GM12878 (cell line): Measurements from ENCODE around the gene RARA. TPM values are rescaled to one million over a fixed set of nuclear protein-coding genes. Genes with fewer than 3 reads are reported as not detected.

ENCODE experiments used
- ATAC-seq: fragments of 200-7000 bp; cut with Tn5 transposase; 3 replicates; pipeline ENCODE4 v1.9.1; 2020; ENCODE audit warnings: mild to moderate bottlenecking, moderate library complexity
- BruUV-seq: library from RNA; stranded (reverse); fragments of 400-500 nt; replicated peaks from 2 replicates; lab custom pipeline; 2021; lab: Mats Ljungman, UMichigan
- CTCF ChIA-PET: fragments of 300-600 bp; sonication (Branson Sonifier 250); formaldehyde crosslinking; extraction: SDS; loops from one replicate; lab custom pipeline; 2021; ENCODE audit warnings: inconsistent platforms; lab: Yijun Ruan, JAX
- POLR2A ChIA-PET: fragments of 350-600 bp; formaldehyde crosslinking; extraction: SDS; loops from one replicate; lab custom pipeline; 2021; ENCODE audit warnings: inconsistent platforms; lab: Charles Lee
- RAD21 ChIA-PET: fragments of 300-600 bp; sonication (Branson Sonifier 250); formaldehyde crosslinking; loops from one replicate; lab custom pipeline; 2023; ENCODE audit warnings: antibody characterized with exemption; ENCODE audit not compliant: unreplicated experiment; lab: Charles Lee
- SMC1A ChIA-PET: fragments of 300-600 bp; sonication (Branson Sonifier 250); formaldehyde crosslinking; loops from one replicate; lab custom pipeline; 2023; ENCODE audit not compliant: unreplicated experiment, uncharacterized antibody; lab: Charles Lee
- DNase-seq: peaks from one replicate; pipeline ENCODE4 v3.0.0-alpha.2; 2011; ENCODE audit warnings: low read depth, low spot score
- FAIRE-seq: peaks from 3 replicates; lab custom pipeline; 2011; peaks lifted over from hg19 to GRCh38; lab: Jason Lieb, UNC
- H2AFZ ChIP-seq: 2 replicates; pipeline ENCODE4 v1.6.0; 2011; ENCODE audit warnings: low read depth, low read length, control low read depth; ENCODE audit not compliant: control insufficient read depth
- H3K27ac ChIP-seq: 2 replicates; pipeline ENCODE4 v1.5.1; 2011; ENCODE audit warnings: control low read depth; ENCODE audit not compliant: control insufficient read depth, insufficient read depth
- H3K27me3 ChIP-seq, 2 experiments: replicated peaks in 1 of 2; 2 replicates each; pipeline versions ENCODE4 v1.6.0 to v1.6.1; 2011; ENCODE audit warnings: low read length in 1 of 2; ENCODE audit not compliant: control insufficient read depth in 2 of 2, insufficient read depth in 2 of 2
- H3K36me3 ChIP-seq, 2 experiments: 2 replicates each; pipeline ENCODE4 v1.5.1; 2011; ENCODE audit warnings: low read length in 1 of 2; ENCODE audit not compliant: control insufficient read depth in 2 of 2, insufficient read depth in 2 of 2
- H3K4me1 ChIP-seq: 2 replicates; pipeline ENCODE4 v1.6.1; 2011; ENCODE audit warnings: mild to moderate bottlenecking, low read length, moderate library complexity, mixed read lengths; ENCODE audit not compliant: control insufficient read depth, insufficient read depth
- H3K4me2 ChIP-seq: 2 replicates; pipeline ENCODE4 v1.6.0; 2011; ENCODE audit warnings: control low read depth; ENCODE audit not compliant: control insufficient read depth, insufficient read depth
- H3K4me3 ChIP-seq: fragments of 200-600 bp; sonication (generic); 2 replicates; pipeline ENCODE4 v1.5.1; 2016
- H3K79me2 ChIP-seq: 2 replicates; pipeline ENCODE4 v1.6.0; 2011; ENCODE audit warnings: low read length; ENCODE audit not compliant: control insufficient read depth, insufficient read depth
- H3K9ac ChIP-seq: 2 replicates; pipeline ENCODE4 v1.8.0; 2011; ENCODE audit warnings: low read length, control low read depth, mixed read lengths; ENCODE audit not compliant: control insufficient read depth, insufficient read depth
- H3K9me3 ChIP-seq: replicated peaks from 3 replicates; pipeline ENCODE4 v1.5.1; 2011; ENCODE audit warnings: mild to moderate bottlenecking, low read length; ENCODE audit not compliant: control insufficient read depth, insufficient read depth
- H4K20me1 ChIP-seq: 2 replicates; pipeline ENCODE4 v1.6.0; 2011; ENCODE audit not compliant: control insufficient read depth, insufficient read depth
- CHD4 ChIP-seq: fragments of 200-600 bp; sonication (generic); IDR thresholded peaks from 2 replicates; pipeline ENCODE4 v1.6.1; 2016; ENCODE audit warnings: mild to moderate bottlenecking
- CREM ChIP-seq: IDR thresholded peaks from 2 replicates; pipeline ENCODE4 v1.6.1; 2014; ENCODE audit warnings: antibody characterized with exemption, low read depth
- EP300 ChIP-seq, 2 experiments: fragments of 150-350 bp in 1 of 2; IDR thresholded peaks; 2 replicates each; pipeline ENCODE4 v1.6.1; 2011 to 2012; ENCODE audit warnings: low read depth in 2 of 2, low read length in 2 of 2, borderline replicate concordance in 1 of 2, improper control_type of control experiment in 1 of 2, inconsistent platforms in 1 of 2; ENCODE audit not compliant: control insufficient read depth in 1 of 2
- TBL1XR1 ChIP-seq: IDR thresholded peaks from 2 replicates; pipeline ENCODE4 v1.6.1; 2012; ENCODE audit warnings: low read depth, low read length, improper control_type of control experiment
- TCF7 ChIP-seq: IDR thresholded peaks from 2 replicates; pipeline ENCODE4 v1.6.1; 2014; ENCODE audit warnings: antibody characterized with exemption, borderline replicate concordance
- WRNIP1 ChIP-seq: IDR thresholded peaks from 2 replicates; pipeline ENCODE4 v1.6.1; 2011; ENCODE audit warnings: low read depth, low read length, improper control_type of control experiment, borderline replicate concordance
- YBX1 ChIP-seq: fragments of 450-650 bp; IDR thresholded peaks from 2 replicates; pipeline ENCODE4 v1.6.1; 2016; ENCODE audit warnings: antibody characterized with exemption
- WGBS: methylation state at CpG from one replicate; pipeline ENCODE4 v1.1.6; 2016; ENCODE audit warnings: low lambda C conversion rate; ENCODE audit not compliant: insufficient replicate concordance, insufficient coverage; ENCODE audit errors: missing lambda C conversion rate; 5-methylcytosine and 5-hydroxymethylcytosine counted together
- in situ Hi-C: fragments of 300-500 bp; cut with MboI; formaldehyde crosslinking; loops from 9 replicates; pipeline ENCODE4 v1.14.3; 2018; ENCODE audit warnings: mixed read lengths
- intact Hi-C: fragments of 100-400 bp; cut with micrococcal nuclease; formaldehyde crosslinking; loops from one replicate; pipeline ENCODE4 v1.14.2; 2022; ENCODE audit not compliant: unreplicated experiment
- polyA plus RNA-seq, 11 experiments: library from polyadenylated mRNA; depleted of rRNA in 4 of 11; unstranded in 6 of 11; stranded (reverse) in 5 of 11; fragments of >200 nt; fragmentation: Nextera tagmentation in 4 of 11; fragmentation: Illumina TruSeq in 1 of 11; extraction: Ambion mirVana in 4 of 11; extraction: Trizol in 1 of 11; gene quantifications; 1 replicate in 1 of 11; 2 replicates in 10 of 11; pipeline versions ENCODE4 v1.2.1 to v1.2.3, GENCODE V29; 2011 to 2016; ENCODE audit warnings: inconsistent platforms in 2 of 11, missing spikeins in 2 of 11, low read depth in 1 of 11
- total RNA-seq, 4 experiments: library from RNA; depleted of rRNA in 3 of 4; stranded (reverse); fragments of >200 nt in 3 of 4; fragmentation: Illumina TruSeq in 1 of 4; extraction: Trizol in 1 of 4; gene quantifications; 2 replicates each; pipeline versions ENCODE4 v1.2.1 to v1.2.3, GENCODE V29; 2013 to 2021
- TF ChIP-seq, protein P1 (sequence below): IDR thresholded peaks from 2 replicates; pipeline ENCODE4 v1.6.1; 2012; ENCODE audit warnings: low read length, inconsistent platforms
- TF ChIP-seq, protein P2 (sequence below): IDR thresholded peaks from 2 replicates; pipeline ENCODE4 v1.6.1; 2012; ENCODE audit warnings: improper control_type of control experiment, low read depth, low read length; ENCODE audit not compliant: insufficient replicate concordance
- TF ChIP-seq, protein P3 (sequence below): fragments of 450-650 bp; IDR thresholded peaks from 2 replicates; pipeline ENCODE4 v1.6.1; 2018; ENCODE audit warnings: mild to moderate bottlenecking, low read depth, moderate library complexity; ENCODE audit not compliant: partially characterized antibody

RARA gene
- total and polyA plus RNA-seq, 10 of the 15 experiments (the other 5 are each of a cell fraction or from before 2014, with no cell fraction given) = 0.13 to 33.6 (median 13.6) TPM

DNA sequence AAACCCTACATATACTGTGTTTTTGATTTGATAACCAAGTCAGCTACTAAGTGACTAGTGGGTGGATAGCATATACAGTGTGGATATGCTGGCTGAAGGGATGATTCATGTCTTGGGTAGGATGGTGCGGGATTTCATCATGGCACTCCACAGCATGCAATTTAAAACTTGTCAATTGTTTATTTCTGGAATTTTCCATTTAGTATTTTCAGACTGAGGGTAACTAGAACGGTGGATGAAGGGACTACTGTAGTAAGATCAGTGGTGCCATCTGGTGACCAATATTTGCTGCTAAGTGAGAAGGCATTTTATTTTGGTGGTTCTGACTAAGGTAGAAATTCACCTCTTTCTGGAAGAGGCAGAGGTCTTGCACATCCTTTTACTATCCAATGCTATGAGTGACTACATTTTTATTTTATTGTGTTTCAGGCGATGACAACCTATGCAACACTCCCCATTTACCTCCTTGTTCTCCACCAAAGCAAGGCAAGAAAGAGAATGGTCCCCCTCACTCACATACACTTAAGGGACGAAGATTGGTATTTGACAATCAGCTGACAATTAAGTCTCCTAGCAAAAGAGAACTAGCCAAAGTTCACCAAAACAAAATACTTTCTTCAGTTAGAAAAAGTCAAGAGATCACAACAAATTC, 18.2 kb upstream of the RARA start:
- RAD21 ChIA-PET = interaction anchor here (0.6 to 4.2 kb wide), 9 partner anchors 10 to 190 kb away, joined by 3 to 44 read pairs (median 5); partner anchors contain the start of gene NR1D1
- no peak for TF ChIP-seq EP300 (IDR thresholded peaks at IDR 0.05; ENCODE audit: borderline replicate concordance in 1 of 2, control insufficient read depth in 1 of 2, low read depth in 2 of 2, low read length in 2 of 2)
- TF ChIP-seq, protein P1, sequence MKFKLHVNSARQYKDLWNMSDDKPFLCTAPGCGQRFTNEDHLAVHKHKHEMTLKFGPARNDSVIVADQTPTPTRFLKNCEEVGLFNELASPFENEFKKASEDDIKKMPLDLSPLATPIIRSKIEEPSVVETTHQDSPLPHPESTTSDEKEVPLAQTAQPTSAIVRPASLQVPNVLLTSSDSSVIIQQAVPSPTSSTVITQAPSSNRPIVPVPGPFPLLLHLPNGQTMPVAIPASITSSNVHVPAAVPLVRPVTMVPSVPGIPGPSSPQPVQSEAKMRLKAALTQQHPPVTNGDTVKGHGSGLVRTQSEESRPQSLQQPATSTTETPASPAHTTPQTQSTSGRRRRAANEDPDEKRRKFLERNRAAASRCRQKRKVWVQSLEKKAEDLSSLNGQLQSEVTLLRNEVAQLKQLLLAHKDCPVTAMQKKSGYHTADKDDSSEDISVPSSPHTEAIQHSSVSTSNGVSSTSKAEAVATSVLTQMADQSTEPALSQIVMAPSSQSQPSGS = no peak
- TF ChIP-seq TBL1XR1 = no peak
- TF ChIP-seq CHD4 = no peak
- TF ChIP-seq YBX1 = no peak
- TF ChIP-seq WRNIP1 = no peak
- no peak for TF ChIP-seq CREM
- TF ChIP-seq, protein P2, sequence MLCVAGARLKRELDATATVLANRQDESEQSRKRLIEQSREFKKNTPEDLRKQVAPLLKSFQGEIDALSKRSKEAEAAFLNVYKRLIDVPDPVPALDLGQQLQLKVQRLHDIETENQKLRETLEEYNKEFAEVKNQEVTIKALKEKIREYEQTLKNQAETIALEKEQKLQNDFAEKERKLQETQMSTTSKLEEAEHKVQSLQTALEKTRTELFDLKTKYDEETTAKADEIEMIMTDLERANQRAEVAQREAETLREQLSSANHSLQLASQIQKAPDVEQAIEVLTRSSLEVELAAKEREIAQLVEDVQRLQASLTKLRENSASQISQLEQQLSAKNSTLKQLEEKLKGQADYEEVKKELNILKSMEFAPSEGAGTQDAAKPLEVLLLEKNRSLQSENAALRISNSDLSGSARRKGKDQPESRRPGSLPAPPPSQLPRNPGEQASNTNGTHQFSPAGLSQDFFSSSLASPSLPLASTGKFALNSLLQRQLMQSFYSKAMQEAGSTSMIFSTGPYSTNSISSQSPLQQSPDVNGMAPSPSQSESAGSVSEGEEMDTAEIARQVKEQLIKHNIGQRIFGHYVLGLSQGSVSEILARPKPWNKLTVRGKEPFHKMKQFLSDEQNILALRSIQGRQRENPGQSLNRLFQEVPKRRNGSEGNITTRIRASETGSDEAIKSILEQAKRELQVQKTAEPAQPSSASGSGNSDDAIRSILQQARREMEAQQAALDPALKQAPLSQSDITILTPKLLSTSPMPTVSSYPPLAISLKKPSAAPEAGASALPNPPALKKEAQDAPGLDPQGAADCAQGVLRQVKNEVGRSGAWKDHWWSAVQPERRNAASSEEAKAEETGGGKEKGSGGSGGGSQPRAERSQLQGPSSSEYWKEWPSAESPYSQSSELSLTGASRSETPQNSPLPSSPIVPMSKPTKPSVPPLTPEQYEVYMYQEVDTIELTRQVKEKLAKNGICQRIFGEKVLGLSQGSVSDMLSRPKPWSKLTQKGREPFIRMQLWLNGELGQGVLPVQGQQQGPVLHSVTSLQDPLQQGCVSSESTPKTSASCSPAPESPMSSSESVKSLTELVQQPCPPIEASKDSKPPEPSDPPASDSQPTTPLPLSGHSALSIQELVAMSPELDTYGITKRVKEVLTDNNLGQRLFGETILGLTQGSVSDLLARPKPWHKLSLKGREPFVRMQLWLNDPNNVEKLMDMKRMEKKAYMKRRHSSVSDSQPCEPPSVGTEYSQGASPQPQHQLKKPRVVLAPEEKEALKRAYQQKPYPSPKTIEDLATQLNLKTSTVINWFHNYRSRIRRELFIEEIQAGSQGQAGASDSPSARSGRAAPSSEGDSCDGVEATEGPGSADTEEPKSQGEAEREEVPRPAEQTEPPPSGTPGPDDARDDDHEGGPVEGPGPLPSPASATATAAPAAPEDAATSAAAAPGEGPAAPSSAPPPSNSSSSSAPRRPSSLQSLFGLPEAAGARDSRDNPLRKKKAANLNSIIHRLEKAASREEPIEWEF = no peak
- TF ChIP-seq, protein P3, sequence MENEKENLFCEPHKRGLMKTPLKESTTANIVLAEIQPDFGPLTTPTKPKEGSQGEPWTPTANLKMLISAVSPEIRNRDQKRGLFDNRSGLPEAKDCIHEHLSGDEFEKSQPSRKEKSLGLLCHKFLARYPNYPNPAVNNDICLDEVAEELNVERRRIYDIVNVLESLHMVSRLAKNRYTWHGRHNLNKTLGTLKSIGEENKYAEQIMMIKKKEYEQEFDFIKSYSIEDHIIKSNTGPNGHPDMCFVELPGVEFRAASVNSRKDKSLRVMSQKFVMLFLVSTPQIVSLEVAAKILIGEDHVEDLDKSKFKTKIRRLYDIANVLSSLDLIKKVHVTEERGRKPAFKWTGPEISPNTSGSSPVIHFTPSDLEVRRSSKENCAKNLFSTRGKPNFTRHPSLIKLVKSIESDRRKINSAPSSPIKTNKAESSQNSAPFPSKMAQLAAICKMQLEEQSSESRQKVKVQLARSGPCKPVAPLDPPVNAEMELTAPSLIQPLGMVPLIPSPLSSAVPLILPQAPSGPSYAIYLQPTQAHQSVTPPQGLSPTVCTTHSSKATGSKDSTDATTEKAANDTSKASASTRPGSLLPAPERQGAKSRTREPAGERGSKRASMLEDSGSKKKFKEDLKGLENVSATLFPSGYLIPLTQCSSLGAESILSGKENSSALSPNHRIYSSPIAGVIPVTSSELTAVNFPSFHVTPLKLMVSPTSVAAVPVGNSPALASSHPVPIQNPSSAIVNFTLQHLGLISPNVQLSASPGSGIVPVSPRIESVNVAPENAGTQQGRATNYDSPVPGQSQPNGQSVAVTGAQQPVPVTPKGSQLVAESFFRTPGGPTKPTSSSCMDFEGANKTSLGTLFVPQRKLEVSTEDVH = no peak
- TF ChIP-seq TCF7 = no peak

More for the DNA sequence above, 18.2 kb upstream of the RARA start:
- POLR2A ChIA-PET = interaction anchor here (0.5 to 0.6 kb wide), 2 partner anchors 148 to 728 kb away, joined by 5 to 6 read pairs; no protein-coding TSS in a partner anchor
- ATAC-seq = peak; percentile 27
- in situ Hi-C loops = loop anchor here (25.0 kb wide), 1 partner anchor 278 kb away; the partner anchor contains the start of gene CSF3
- H3K9me3 ChIP-seq = no peaks in the 10 kb centered on the region
- CTCF ChIA-PET = interaction anchor here (0.7 to 13.0 kb wide), 29 partner anchors 9 to 278 kb away, joined by 3 to 186 read pairs (median 4); partner anchors contain the start of genes CSF3, RARA and WIPF2
- H3K36me3 ChIP-seq = peaks cover 3 to 8% of the 10 kb centered on the region in 2 experiments; a peak in 3 of 4 replicates
- no peak for DNase-seq
- H3K9ac ChIP-seq = no peak overlapping the region
- H3K79me2 ChIP-seq = peaks cover 35% of the 10 kb centered on the region
- intact Hi-C loops = loop anchor here (1.0 to 5.0 kb wide), 4 partner anchors 73 to 278 kb away; partner anchors contain the start of gene WIPF2
- FAIRE-seq = peak; percentile 81
- H3K4me2 ChIP-seq = peak overlapping the region; percentile 45
- SMC1A ChIA-PET = interaction anchor here (0.8 to 7.8 kb wide), 14 partner anchors 9 to 276 kb away, joined by 3 to 74 read pairs (median 7); partner anchors contain the start of genes CSF3, RARA and WIPF2
- H2AFZ ChIP-seq = no peak overlapping the region
- H4K20me1 ChIP-seq = no peaks in the 10 kb centered on the region
- no peaks in the 10 kb centered on the region for H3K27me3 ChIP-seq
- 55% methylated on average over 4 of the region's 4 CpGs for WGBS
- H3K4me3 ChIP-seq = 0 out of 2 replicates have a peak overlapping the region, but pooled peaks have one; percentile 29
- H3K27ac ChIP-seq = no peak overlapping the region
- no TSS peak for BruUV-seq
- peaks cover 9% of the 10 kb centered on the region for H3K4me1 ChIP-seq
